H9 (cell line): Measurements from ENCODE around the gene NANOS3. TPM values are rescaled to one million over a fixed set of nuclear protein-coding genes. Genes with fewer than 3 reads are reported as not detected.
"Not testable (repeated sequence)": the region's sequence is repeated elsewhere in the genome, so short reads cannot be mapped to it uniquely, and the experiment has no call there.

Experiments
- DNase-seq: peaks from one replicate; pipeline ENCODE4 v3.0.0-alpha.2; 2017
- H2AFZ ChIP-seq: one replicate; pipeline ENCODE4 v1.6.1; 2013; ENCODE audit warnings: mild to moderate bottlenecking, low read length, control low read depth, moderate library complexity
- H2AK5ac ChIP-seq: 2 replicates; pipeline ENCODE4 v1.6.1; 2013; ENCODE audit warnings: low read length, control low read depth, mixed read lengths; ENCODE audit not compliant: insufficient read length
- H2BK120ac ChIP-seq: one replicate; pipeline ENCODE4 v1.6.1; 2013; ENCODE audit warnings: low read depth, mild to moderate bottlenecking, low read length, control low read depth, inconsistent platforms; ENCODE audit not compliant: poor library complexity, severe bottlenecking
- H2BK12ac ChIP-seq: 2 replicates; pipeline ENCODE4 v1.6.1; 2013; ENCODE audit warnings: low read length, control low read depth, mixed read lengths, low read depth; ENCODE audit not compliant: insufficient read length
- H2BK15ac ChIP-seq: 2 replicates; pipeline ENCODE4 v1.6.1; 2013; ENCODE audit warnings: low read depth, low read length, control low read depth
- H2BK20ac ChIP-seq: one replicate; pipeline ENCODE4 v1.6.1; 2013; ENCODE audit warnings: low read depth, mild to moderate bottlenecking, low read length, control low read depth, inconsistent platforms; ENCODE audit not compliant: poor library complexity, severe bottlenecking
- H2BK5ac ChIP-seq: 2 replicates; pipeline ENCODE4 v1.6.1; 2013; ENCODE audit warnings: low read length, control low read depth, mixed read lengths; ENCODE audit not compliant: insufficient read length
- H3K14ac ChIP-seq: 2 replicates; pipeline ENCODE4 v1.6.1; 2013; ENCODE audit warnings: low read length, control low read depth; ENCODE audit not compliant: insufficient read depth
- H3K18ac ChIP-seq: 2 replicates; pipeline ENCODE4 v1.6.1; 2013; ENCODE audit warnings: low read depth, mild to moderate bottlenecking, mixed read lengths, low read length, control low read depth; ENCODE audit not compliant: insufficient read length
- H3K23ac ChIP-seq: 2 replicates; pipeline ENCODE4 v1.6.1; 2013; ENCODE audit warnings: low read length, control low read depth, mixed read lengths, low read depth; ENCODE audit not compliant: insufficient read length
- H3K23me2 ChIP-seq: 2 replicates; pipeline ENCODE4 v1.6.1; 2013; ENCODE audit warnings: low read depth, mild to moderate bottlenecking, mixed read lengths, low read length, control low read depth; ENCODE audit not compliant: insufficient read length, poor library complexity, severe bottlenecking
- H3K27ac ChIP-seq: 2 replicates; pipeline ENCODE4 v1.5.1; 2013; ENCODE audit warnings: low read length, control low read depth, mixed read lengths, low read depth; ENCODE audit not compliant: insufficient read length
- H3K27me3 ChIP-seq: 2 replicates; pipeline ENCODE4 v1.6.1; 2013; ENCODE audit warnings: low read length, control low read depth, inconsistent platforms; ENCODE audit not compliant: insufficient read depth
- H3K4ac ChIP-seq: 2 replicates; pipeline ENCODE4 v1.6.1; 2013; ENCODE audit warnings: low read depth, mild to moderate bottlenecking, control low read depth, inconsistent platforms, low read length, moderate library complexity
- H3K4me1 ChIP-seq: 2 replicates; pipeline ENCODE4 v1.6.1; 2013; ENCODE audit warnings: low read length, control low read depth, inconsistent platforms; ENCODE audit not compliant: insufficient read depth
- H3K4me2 ChIP-seq: 2 replicates; pipeline ENCODE4 v1.6.1; 2013; ENCODE audit warnings: low read length, control low read depth, mixed read lengths; ENCODE audit not compliant: insufficient read length, insufficient read depth
- H3K56ac ChIP-seq: 2 replicates; pipeline ENCODE4 v1.6.1; 2013; ENCODE audit warnings: low read depth, mild to moderate bottlenecking, mixed read lengths, low read length, control low read depth; ENCODE audit not compliant: insufficient read length
- H3K79me1 ChIP-seq: 2 replicates; pipeline ENCODE4 v1.6.1; 2013; ENCODE audit warnings: low read depth, mild to moderate bottlenecking, moderate library complexity, low read length, control low read depth, inconsistent platforms; ENCODE audit not compliant: insufficient read depth, poor library complexity, severe bottlenecking
- H3K79me2 ChIP-seq: 2 replicates; pipeline ENCODE4 v1.6.1; 2013; ENCODE audit warnings: low read length, control low read depth, inconsistent platforms; ENCODE audit not compliant: insufficient read depth
- H3K9ac ChIP-seq: 2 replicates; pipeline ENCODE4 v1.6.1; 2013; ENCODE audit warnings: low read length, control low read depth, mixed read lengths; ENCODE audit not compliant: insufficient read length; ENCODE audit errors: extremely low read depth
- H3K9me3 ChIP-seq: one replicate; pipeline ENCODE4 v1.6.1; 2013; ENCODE audit warnings: low read depth, low read length, inconsistent platforms; ENCODE audit not compliant: control insufficient read depth
- H3T11ph ChIP-seq: one replicate; pipeline ENCODE4 v1.6.1; 2013; ENCODE audit warnings: mild to moderate bottlenecking, low read length, control low read depth, inconsistent platforms
- H4K20me1 ChIP-seq: one replicate; pipeline ENCODE4 v1.6.1; 2013; ENCODE audit not compliant: control insufficient read depth, insufficient read length, insufficient read depth
- H4K5ac ChIP-seq: 2 replicates; pipeline ENCODE4 v1.6.1; 2013; ENCODE audit warnings: low read depth, mild to moderate bottlenecking, mixed read lengths, low read length, control low read depth; ENCODE audit not compliant: insufficient read length
- H4K8ac ChIP-seq: replicated peaks from 2 replicates; pipeline ENCODE4 v1.6.1; 2013; ENCODE audit warnings: low read length, control low read depth, mixed read lengths, low read depth; ENCODE audit not compliant: insufficient read length
- H4K91ac ChIP-seq: 2 replicates; pipeline ENCODE4 v1.6.1; 2013; ENCODE audit warnings: low read depth, mild to moderate bottlenecking, moderate library complexity, mixed read lengths, low read length, control low read depth; ENCODE audit not compliant: insufficient read length
- H3K27ac Mint-ChIP-seq, 3 experiments: 2 replicates in 2 of 3; 3 replicates in 1 of 3; pipeline ENCODE4 v1.8.0; 2020 to 2021; ENCODE audit warnings: mixed read lengths in 3 of 3, mild to moderate bottlenecking in 1 of 3, moderate library complexity in 1 of 3
- H3K27me3 Mint-ChIP-seq: 2 replicates; pipeline ENCODE4 v1.8.0; 2021; ENCODE audit warnings: low read depth, mild to moderate bottlenecking, moderate library complexity, mixed read lengths
- H3K36me3 Mint-ChIP-seq, 3 experiments: 2 replicates in 2 of 3; 3 replicates in 1 of 3; pipeline ENCODE4 v1.8.0; 2020 to 2021; ENCODE audit warnings: low read depth in 3 of 3, mixed read lengths in 3 of 3; ENCODE audit not compliant: insufficient read depth in 1 of 3
- H3K4me1 Mint-ChIP-seq, 2 experiments: 2 replicates each; pipeline ENCODE4 v1.8.0; 2020; ENCODE audit warnings: mixed read lengths in 2 of 2
- H3K4me3 Mint-ChIP-seq, 2 experiments: 2 replicates in 1 of 2; 3 replicates in 1 of 2; pipeline ENCODE4 v1.8.0; 2020 to 2021; ENCODE audit warnings: mild to moderate bottlenecking in 2 of 2, mixed read lengths in 2 of 2, moderate library complexity in 1 of 2
- H3K9me3 Mint-ChIP-seq, 2 experiments: 2 replicates in 1 of 2; 3 replicates in 1 of 2; pipeline ENCODE4 v1.8.0; 2020; ENCODE audit warnings: mild to moderate bottlenecking in 2 of 2, mixed read lengths in 2 of 2, moderate library complexity in 1 of 2
- WGBS: extraction: QIAGEN DNeasy Blood & Tissue Kit; methylation state at CpG from one replicate; pipeline ENCODE4 v1.1.7; 2013; ENCODE audit warnings: missing lambda C conversion rate, low lambda C conversion rate, mixed read lengths; ENCODE audit not compliant: insufficient read length; ENCODE audit errors: extremely low coverage; 5-methylcytosine and 5-hydroxymethylcytosine counted together
- total RNA-seq: library from RNA; stranded (reverse); gene quantifications from 2 replicates; pipeline ENCODE4 v1.2.1, GENCODE V29; 2021
- TF ChIP-seq, protein P1 (sequence below): fragments of 200-600 bp; sonication (generic); conservative IDR thresholded peaks from 3 replicates; pipeline ENCODE4 v1.8.0; 2021; ENCODE audit warnings: antibody characterized with exemption, mild to moderate bottlenecking

The NANOS3 gene
- total RNA-seq, 1 experiment from 2014 or later: not detected

DNA sequence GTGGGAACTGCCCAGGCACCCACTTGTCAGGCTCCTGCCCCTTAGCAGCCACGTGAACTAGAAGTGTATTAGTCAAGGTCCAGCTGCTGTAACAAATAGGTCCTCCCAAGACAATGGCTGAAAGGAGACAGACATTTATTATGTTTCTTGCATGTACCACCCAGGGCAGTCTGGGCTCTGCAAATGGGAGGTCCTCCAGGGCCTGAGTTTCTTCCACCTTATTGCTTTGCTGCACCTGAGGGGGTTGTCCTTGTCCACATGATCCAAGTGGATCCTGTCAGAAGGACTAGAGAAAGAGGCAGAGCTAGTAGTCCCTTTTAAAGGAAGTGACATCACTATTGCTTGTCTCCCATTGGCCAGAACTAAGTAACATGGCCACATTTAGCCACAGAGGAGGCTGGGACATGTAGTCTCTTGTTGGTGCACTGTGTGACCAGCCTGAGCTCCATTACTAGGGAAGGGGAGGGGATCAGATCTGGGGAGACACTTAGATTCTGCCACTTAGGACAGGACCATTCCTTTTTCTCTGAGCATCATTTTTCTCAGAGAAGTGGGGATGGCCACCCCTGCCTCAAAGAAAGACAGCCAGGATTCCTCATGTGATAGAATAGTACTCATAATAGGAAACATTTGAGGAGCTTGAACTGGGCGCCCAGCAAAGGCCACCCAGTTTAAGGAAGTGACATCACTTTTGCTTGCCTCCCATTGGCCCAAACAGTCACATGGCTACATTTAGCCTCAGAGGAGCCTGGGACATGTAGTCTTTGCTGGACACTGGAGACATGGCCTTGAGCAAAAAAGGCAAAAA, 44.2 kb downstream of the NANOS3 start:
- H3K27ac ChIP-seq: no peak overlapping the region
- H4K20me1 ChIP-seq: no peaks in the 10 kb centered on the region
- no peak overlapping the region for H4K5ac ChIP-seq
- no peak overlapping the region for H2BK120ac ChIP-seq
- H3K9me3 Mint-ChIP-seq: peaks cover 8 to 12% of the 10 kb centered on the region in 2 experiments; a peak in 4 of 5 replicates
- no peak overlapping the region for H3K4me3 Mint-ChIP-seq
- no peaks in the 10 kb centered on the region for H3K79me1 ChIP-seq
- no peaks in the 10 kb centered on the region for H3K23me2 ChIP-seq
- no peak overlapping the region for H2AK5ac ChIP-seq
- H2AFZ ChIP-seq: no peak overlapping the region
- H3K36me3 Mint-ChIP-seq: peaks cover 39 to 80% (median 62%) of the 10 kb centered on the region in 3 experiments
- H3K27me3 ChIP-seq: no peaks in the 10 kb centered on the region
- H2BK5ac ChIP-seq: no peak overlapping the region
- H2BK15ac ChIP-seq: no peak overlapping the region
- H3K4ac ChIP-seq: no peak overlapping the region
- H3K56ac ChIP-seq: no peak overlapping the region
- no peak overlapping the region for H3K14ac ChIP-seq
- H3K79me2 ChIP-seq: no peaks in the 10 kb centered on the region
- no peak overlapping the region for H3K18ac ChIP-seq
- no peaks in the 10 kb centered on the region for H3K27me3 Mint-ChIP-seq
- H3K27ac Mint-ChIP-seq: peak overlapping the region in 2 of 3 experiments; percentile 28 to 49; a peak in 3 of 7 replicates
- H3K4me2 ChIP-seq: no peak overlapping the region
- no peak overlapping the region for H4K8ac ChIP-seq
- H4K91ac ChIP-seq: no peak overlapping the region
- no peak overlapping the region for H3K23ac ChIP-seq
- no CpG with 5 or more reads among the region's 2 CpGs for WGBS
- DNase-seq: peak; percentile 47
- TF ChIP-seq, protein P1, sequence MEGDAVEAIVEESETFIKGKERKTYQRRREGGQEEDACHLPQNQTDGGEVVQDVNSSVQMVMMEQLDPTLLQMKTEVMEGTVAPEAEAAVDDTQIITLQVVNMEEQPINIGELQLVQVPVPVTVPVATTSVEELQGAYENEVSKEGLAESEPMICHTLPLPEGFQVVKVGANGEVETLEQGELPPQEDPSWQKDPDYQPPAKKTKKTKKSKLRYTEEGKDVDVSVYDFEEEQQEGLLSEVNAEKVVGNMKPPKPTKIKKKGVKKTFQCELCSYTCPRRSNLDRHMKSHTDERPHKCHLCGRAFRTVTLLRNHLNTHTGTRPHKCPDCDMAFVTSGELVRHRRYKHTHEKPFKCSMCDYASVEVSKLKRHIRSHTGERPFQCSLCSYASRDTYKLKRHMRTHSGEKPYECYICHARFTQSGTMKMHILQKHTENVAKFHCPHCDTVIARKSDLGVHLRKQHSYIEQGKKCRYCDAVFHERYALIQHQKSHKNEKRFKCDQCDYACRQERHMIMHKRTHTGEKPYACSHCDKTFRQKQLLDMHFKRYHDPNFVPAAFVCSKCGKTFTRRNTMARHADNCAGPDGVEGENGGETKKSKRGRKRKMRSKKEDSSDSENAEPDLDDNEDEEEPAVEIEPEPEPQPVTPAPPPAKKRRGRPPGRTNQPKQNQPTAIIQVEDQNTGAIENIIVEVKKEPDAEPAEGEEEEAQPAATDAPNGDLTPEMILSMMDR: no peak
- no peaks in the 10 kb centered on the region for H3K4me1 Mint-ChIP-seq
- no peak overlapping the region for H3T11ph ChIP-seq
- H3K9ac ChIP-seq: no peak overlapping the region
- H3K4me1 ChIP-seq: no peaks in the 10 kb centered on the region
- peaks cover 6% of the 10 kb centered on the region for H3K9me3 ChIP-seq
- H2BK12ac ChIP-seq: no peak overlapping the region
- no peak overlapping the region for H2BK20ac ChIP-seq

DNA sequence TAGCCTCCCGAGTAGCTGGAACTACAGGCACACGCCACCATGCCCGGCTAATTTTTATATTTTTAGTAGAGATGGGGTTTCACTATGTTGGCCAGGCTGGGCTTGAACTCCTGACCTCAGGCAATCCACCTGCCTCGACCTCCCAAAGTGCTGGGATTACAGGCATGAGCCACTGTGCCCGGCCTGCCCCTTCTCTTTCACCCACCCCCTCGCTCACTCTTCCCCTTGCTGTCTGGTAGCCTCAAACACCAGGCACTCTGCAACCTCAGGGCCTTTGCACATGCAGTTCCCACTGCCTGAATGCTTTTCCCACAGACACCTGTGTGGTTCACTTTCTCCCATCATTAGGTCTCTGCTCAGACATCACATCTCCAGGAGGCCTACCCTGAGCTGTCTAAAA, 45.2 kb downstream of the NANOS3 start:
- not testable (repeated sequence) for H3K79me1 ChIP-seq, H3K4ac ChIP-seq, H3K27me3 Mint-ChIP-seq, H2BK5ac ChIP-seq, H2BK15ac ChIP-seq, H3K4me1 Mint-ChIP-seq, H2AFZ ChIP-seq, H2AK5ac ChIP-seq, H4K91ac ChIP-seq, H3K9me3 ChIP-seq, H3K9ac ChIP-seq, H3K79me2 ChIP-seq, H2BK20ac ChIP-seq, H4K8ac ChIP-seq, H3T11ph ChIP-seq, H3K23ac ChIP-seq, H4K20me1 ChIP-seq, H4K5ac ChIP-seq, H3K4me3 Mint-ChIP-seq, H3K27ac ChIP-seq, H3K27me3 ChIP-seq, H2BK120ac ChIP-seq, H3K23me2 ChIP-seq, H3K27ac Mint-ChIP-seq, H2BK12ac ChIP-seq, H3K14ac ChIP-seq, H3K18ac ChIP-seq, H3K4me1 ChIP-seq, H3K56ac ChIP-seq, DNase-seq, H3K4me2 ChIP-seq
- H3K36me3 Mint-ChIP-seq: peaks cover 44 to 82% (median 71%) of the 10 kb centered on the region in 3 experiments
- H3K9me3 Mint-ChIP-seq: peaks cover 8 to 12% of the 10 kb centered on the region in 2 experiments; a peak in 4 of 5 replicates
- WGBS: no CpG with 5 or more reads among the region's 6 CpGs
